Mesenchymal stem cell (in vitro differentiated cells and primary cell): ENCODE data around the gene USP15.

Experiments used
- DNase-seq: peaks from one replicate; pipeline ENCODE4 v3.0.0-alpha.2; 2013
- H2AFZ ChIP-seq: one replicate; pipeline ENCODE4 v1.6.1; 2013; ENCODE audit warnings: low read depth, mild to moderate bottlenecking, control low read depth, inconsistent platforms, low read length, moderate library complexity
- H2AK5ac ChIP-seq: 2 replicates; pipeline ENCODE4 v1.6.1; 2013; ENCODE audit warnings: low read length, moderate library complexity, mild to moderate bottlenecking, inconsistent platforms; ENCODE audit not compliant: severe bottlenecking
- H2BK120ac ChIP-seq: one replicate; pipeline ENCODE4 v1.6.1; 2013; ENCODE audit warnings: low read depth, mild to moderate bottlenecking, inconsistent platforms, low read length, moderate library complexity
- H2BK12ac ChIP-seq, 2 experiments: one replicate each; pipeline ENCODE4 v1.6.1; 2013; ENCODE audit warnings: inconsistent platforms in 2 of 2, low read length in 2 of 2, mild to moderate bottlenecking in 2 of 2, moderate library complexity in 2 of 2, control low read depth in 1 of 2
- H2BK15ac ChIP-seq: one replicate; pipeline ENCODE4 v1.6.1; 2013; ENCODE audit warnings: mild to moderate bottlenecking, low read depth, inconsistent platforms; ENCODE audit not compliant: poor library complexity, severe bottlenecking
- H2BK5ac ChIP-seq: 2 replicates; pipeline ENCODE4 v1.6.1; 2013; ENCODE audit warnings: low read depth, mild to moderate bottlenecking, low read length, control low read depth, inconsistent platforms; ENCODE audit not compliant: poor library complexity, severe bottlenecking
- H3K14ac ChIP-seq, 2 experiments: one replicate each; pipeline ENCODE4 v1.6.1; 2013; ENCODE audit warnings: inconsistent platforms in 2 of 2, low read length in 2 of 2, control low read depth in 1 of 2, mild to moderate bottlenecking in 1 of 2, moderate library complexity in 1 of 2
- H3K18ac ChIP-seq, 2 experiments: one replicate each; pipeline ENCODE4 v1.6.1; 2013; ENCODE audit warnings: inconsistent platforms in 2 of 2, low read length in 2 of 2, control low read depth in 1 of 2, low read depth in 1 of 2, mild to moderate bottlenecking in 1 of 2
- H3K23ac ChIP-seq, 2 experiments: one replicate each; pipeline ENCODE4 v1.6.1; 2013; ENCODE audit warnings: inconsistent platforms in 2 of 2, low read length in 2 of 2, mild to moderate bottlenecking in 2 of 2, moderate library complexity in 2 of 2, control low read depth in 1 of 2
- H3K27ac ChIP-seq: 2 replicates; pipeline ENCODE4 v1.5.1; 2013; ENCODE audit warnings: mild to moderate bottlenecking, moderate library complexity, low read length, control low read depth, inconsistent platforms; ENCODE audit not compliant: poor library complexity, severe bottlenecking
- H3K27me3 ChIP-seq, 2 experiments: 2 replicates each; pipeline versions ENCODE4 v1.6.1 to v1.7.0; 2013; ENCODE audit warnings: low read length in 2 of 2, mild to moderate bottlenecking in 2 of 2, moderate library complexity in 2 of 2, control low read depth in 1 of 2, inconsistent platforms in 1 of 2; ENCODE audit not compliant: control insufficient read depth in 1 of 2, insufficient read depth in 1 of 2
- H3K36me3 ChIP-seq, 2 experiments: 2 replicates each; pipeline versions ENCODE4 v1.6.1 to v1.7.0; 2013; ENCODE audit warnings: low read length in 2 of 2, control low read depth in 1 of 2, inconsistent platforms in 1 of 2, low read depth in 1 of 2, mild to moderate bottlenecking in 1 of 2; ENCODE audit not compliant: insufficient read depth in 2 of 2, control insufficient read depth in 1 of 2
- H3K4ac ChIP-seq, 2 experiments: one replicate each; pipeline ENCODE4 v1.6.1; 2013; ENCODE audit warnings: inconsistent platforms in 2 of 2, low read length in 2 of 2, mild to moderate bottlenecking in 2 of 2, moderate library complexity in 2 of 2, control low read depth in 1 of 2, low read depth in 1 of 2
- H3K4me1 ChIP-seq: 2 replicates; pipeline ENCODE4 v1.6.1; 2013; ENCODE audit warnings: low read depth, low read length, control low read depth; ENCODE audit not compliant: control insufficient read depth, insufficient read depth
- H3K4me2 ChIP-seq: 2 replicates; pipeline ENCODE4 v1.6.1; 2013; ENCODE audit warnings: low read length, mild to moderate bottlenecking, inconsistent platforms; ENCODE audit not compliant: poor library complexity, severe bottlenecking
- H3K4me3 ChIP-seq, 2 experiments: 2 replicates each; pipeline versions ENCODE4 v1.5.1 to v1.7.0; 2013; ENCODE audit warnings: low read length in 2 of 2, mild to moderate bottlenecking in 2 of 2, control low read depth in 1 of 2, low read depth in 1 of 2; ENCODE audit not compliant: insufficient read depth in 1 of 2
- H3K79me1 ChIP-seq: replicated peaks from 2 replicates; pipeline ENCODE4 v1.6.1; 2013; ENCODE audit warnings: mild to moderate bottlenecking, control low read depth, low read length, inconsistent platforms; ENCODE audit not compliant: poor library complexity, severe bottlenecking
- H3K9ac ChIP-seq: 2 replicates; pipeline ENCODE4 v1.7.0; 2013; ENCODE audit warnings: mild to moderate bottlenecking, low read length, moderate library complexity
- H3K9me3 ChIP-seq: 2 replicates; pipeline ENCODE4 v1.7.0; 2013; ENCODE audit warnings: mild to moderate bottlenecking, low read length; ENCODE audit not compliant: control insufficient read depth
- H4K8ac ChIP-seq: one replicate; pipeline ENCODE4 v1.6.1; 2013; ENCODE audit warnings: inconsistent platforms, mild to moderate bottlenecking, low read length, moderate library complexity
- H4K91ac ChIP-seq: one replicate; pipeline ENCODE4 v1.6.1; 2013; ENCODE audit warnings: mild to moderate bottlenecking, low read length, inconsistent platforms
- WGBS: methylation state at CpG from one replicate; pipeline ENCODE4 v1.1.7; 2013; ENCODE audit warnings: mixed read lengths; 5-methylcytosine and 5-hydroxymethylcytosine counted together

The USP15 gene

DNA sequence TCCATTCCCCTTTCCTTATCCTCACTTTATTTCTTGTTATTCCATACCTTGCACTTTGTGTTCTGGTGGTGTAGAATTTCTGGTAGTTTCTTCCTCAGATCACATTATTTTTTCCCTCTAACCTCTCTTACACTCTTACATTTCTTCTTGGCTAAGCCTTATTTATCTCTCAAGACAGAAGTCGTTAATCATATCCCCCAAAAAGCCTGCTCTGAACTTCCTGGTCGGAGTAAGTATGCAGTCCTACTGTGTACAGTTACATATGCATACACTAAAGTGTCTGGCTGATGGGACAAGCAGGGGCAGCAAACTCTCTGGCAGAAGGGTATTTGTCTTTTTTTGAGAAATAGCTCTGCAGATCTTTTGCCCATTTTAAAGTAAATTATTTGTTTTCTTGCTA lies 33.1 kb upstream of the USP15 start:
- no peak overlapping the region for H2BK5ac ChIP-seq

DNA sequence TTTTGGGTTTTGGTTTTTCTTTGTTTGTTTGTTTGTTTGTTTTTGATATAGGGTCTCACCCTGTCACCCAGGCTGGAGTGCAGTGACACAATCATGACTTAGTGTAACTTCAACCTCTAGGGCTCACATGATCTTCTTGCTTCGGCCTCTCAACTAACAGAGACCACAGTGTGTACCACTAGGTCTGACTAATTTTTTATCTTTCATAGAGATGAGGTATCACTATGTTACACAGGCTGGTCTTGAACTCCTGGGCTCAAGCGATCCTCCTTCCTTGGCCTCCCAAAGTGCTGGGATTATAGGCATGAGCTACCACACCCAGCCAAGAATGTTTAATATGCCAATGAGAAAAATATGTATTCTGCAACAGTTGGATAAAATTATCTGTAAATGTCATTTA lies 29.6 kb upstream of the USP15 start:
- Histone ChIP-seq H3K18ac (no peak overlapping the region), H2BK120ac (no peak overlapping the region), H4K91ac (no peak overlapping the region), H3K79me1 (no peaks in the 10 kb centered on the region), H3K4ac (no peak overlapping the region), H2BK15ac (no peak overlapping the region), H3K4me2 (no peak overlapping the region), H3K4me1 (no peaks in the 10 kb centered on the region), H3K36me3 (no peaks in the 10 kb centered on the region), H2AFZ (no peak overlapping the region), H3K27me3 (no peaks in the 10 kb centered on the region), H3K14ac (no peak overlapping the region), H2BK12ac (no peak overlapping the region), H2BK5ac (no peak overlapping the region), H4K8ac (no peak overlapping the region), H2AK5ac (no peak overlapping the region), H3K9me3 (no peaks in the 10 kb centered on the region), H3K4me3 (no peak overlapping the region), H3K9ac (no peak overlapping the region), H3K23ac (no peak overlapping the region), H3K27ac (no peak overlapping the region)
- DNase-seq: no peak
- WGBS: 89% methylated on average over 2 of the region's 2 CpGs

More for the DNA sequence above, 33.1 kb upstream of the USP15 start:
- Histone ChIP-seq H3K9ac (no peak overlapping the region), H3K4me2 (no peak overlapping the region), H3K27ac (no peak overlapping the region), H4K8ac (no peak overlapping the region), H3K14ac (no peak overlapping the region), H2AFZ (no peak overlapping the region), H3K4me3 (no peak overlapping the region), H3K4ac (no peak overlapping the region), H3K36me3 (no peaks in the 10 kb centered on the region), H4K91ac (no peak overlapping the region), H3K79me1 (no peaks in the 10 kb centered on the region), H2BK15ac (no peak overlapping the region), H3K9me3 (no peaks in the 10 kb centered on the region), H3K27me3 (no peaks in the 10 kb centered on the region), H2AK5ac (no peak overlapping the region), H2BK120ac (no peak overlapping the region), H3K23ac (no peak overlapping the region), H3K4me1 (no peaks in the 10 kb centered on the region), H3K18ac (no peak overlapping the region), H2BK12ac (no peak overlapping the region)
- WGBS: 67% methylated on average over 1 of the region's 2 CpGs
- no peak for DNase-seq

DNA sequence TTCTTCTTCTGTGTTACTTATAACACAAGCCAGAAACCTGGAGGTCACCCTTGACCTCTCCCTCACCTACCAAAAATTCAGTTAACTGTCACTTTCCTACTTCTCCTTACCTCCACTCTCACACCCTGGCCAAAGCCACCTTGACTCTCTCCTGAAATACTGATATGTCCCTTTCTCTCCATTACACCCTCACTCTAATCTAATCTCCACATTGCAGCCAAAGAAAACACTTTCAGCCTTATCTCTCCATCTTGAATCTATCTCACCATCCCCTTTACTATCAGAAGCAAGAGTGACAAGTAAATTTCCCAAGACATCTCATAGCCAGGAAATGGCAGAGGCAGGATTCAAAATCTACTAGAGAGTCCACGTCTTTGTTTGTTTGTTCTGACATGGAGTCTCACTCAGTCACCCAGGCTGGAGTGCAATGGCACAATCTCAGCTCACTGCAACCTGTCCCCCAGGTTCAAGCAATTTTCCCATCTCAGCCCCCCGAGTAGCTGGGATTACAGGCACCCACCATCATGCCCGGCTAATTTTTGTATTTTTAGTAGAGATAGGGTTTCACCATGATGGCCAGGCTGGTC lies 28.0 kb upstream of the USP15 start:
- Histone ChIP-seq H3K36me3 (no peaks in the 10 kb centered on the region), H3K18ac (no peak overlapping the region), H2BK120ac (no peak overlapping the region), H3K27ac (no peak overlapping the region), H2AFZ (no peak overlapping the region), H2BK12ac (no peak overlapping the region), H2AK5ac (no peak overlapping the region), H3K79me1 (no peaks in the 10 kb centered on the region), H3K23ac (no peak overlapping the region), H3K27me3 (no peaks in the 10 kb centered on the region), H3K9ac (no peak overlapping the region), H3K4me2 (no peak overlapping the region), H4K8ac (no peak overlapping the region), H3K4me1 (no peaks in the 10 kb centered on the region), H3K14ac (no peak overlapping the region), H3K4me3 (no peak overlapping the region), H3K4ac (no peak overlapping the region), H4K91ac (no peak overlapping the region), H2BK15ac (no peak overlapping the region), H3K9me3 (no peaks in the 10 kb centered on the region), H2BK5ac (no peak overlapping the region)
- 70% methylated on average over 3 of the region's 3 CpGs for WGBS
- DNase-seq: no peak

DNA sequence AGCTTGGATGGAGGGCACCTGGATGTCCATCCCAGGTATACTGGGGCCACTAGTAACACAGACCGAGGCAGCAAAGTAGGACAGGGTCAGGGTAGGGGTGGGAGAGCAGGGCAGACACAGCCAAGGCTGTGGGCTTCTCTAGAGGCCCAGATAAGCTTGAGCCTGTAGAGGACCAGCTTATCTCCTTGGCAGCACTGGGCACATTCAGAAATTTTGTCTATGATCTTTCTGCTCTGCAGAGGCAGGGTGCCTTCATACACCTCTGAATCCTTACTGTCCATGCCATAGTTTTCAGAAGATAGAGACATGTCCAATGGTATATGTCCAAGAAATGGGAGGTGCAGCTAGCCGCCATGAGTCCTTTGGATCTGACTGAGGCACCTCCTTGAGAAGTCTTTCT lies 26.4 kb upstream of the USP15 start:
- no peak overlapping the region for H2BK12ac ChIP-seq
- no peaks in the 10 kb centered on the region for H3K36me3 ChIP-seq
- no peaks in the 10 kb centered on the region for H3K79me1 ChIP-seq
- no peaks in the 10 kb centered on the region for H3K4me1 ChIP-seq
- no peak overlapping the region for H3K9ac ChIP-seq
- no peak overlapping the region for H3K18ac ChIP-seq
- no peak overlapping the region for H3K14ac ChIP-seq
- H2AK5ac ChIP-seq: no peak overlapping the region
- H2BK120ac ChIP-seq: no peak overlapping the region
- 87% methylated on average over 2 of the region's 2 CpGs for WGBS
- no peak overlapping the region for H4K91ac ChIP-seq
- no peak overlapping the region for H2BK15ac ChIP-seq
- H3K23ac ChIP-seq: no peak overlapping the region
- H3K9me3 ChIP-seq: no peaks in the 10 kb centered on the region
- H2AFZ ChIP-seq: no peak overlapping the region
- H4K8ac ChIP-seq: no peak overlapping the region
- H3K4ac ChIP-seq: no peak overlapping the region
- no peak overlapping the region for H3K4me2 ChIP-seq
- no peak for DNase-seq
- H3K27ac ChIP-seq: no peak overlapping the region
- H3K4me3 ChIP-seq: no peak overlapping the region
- no peak overlapping the region for H2BK5ac ChIP-seq
- H3K27me3 ChIP-seq: no peaks in the 10 kb centered on the region
